ENCODE results near the gene SETD4. TPM values are rescaled to one million over a fixed set of nuclear protein-coding genes. Genes with fewer than 3 reads are reported as not detected.

SETD4 gene
- total and polyA plus RNA-seq, 2 of the 13 experiments (the other 11 are each of a cell fraction or from before 2014, with no cell fraction given) = 7.1 to 14.4 TPM

- TF ChIP-seq ZNF770 (CRISPR knock-in tag; IDR thresholded peaks at IDR 0.05) (no peak), PBX2 (CRISPR knock-in tag; IDR thresholded peaks at IDR 0.05) (no peak), PRPF4 (IDR thresholded peaks at IDR 0.05; ENCODE audit: low read depth, low read length, poor library complexity, severe bottlenecking) (no peak), POLR2AphosphoS2 (IDR thresholded peaks at IDR 0.05; ENCODE audit: low read depth, low read length) (no peak), SMAD3 (CRISPR knock-in tag; IDR thresholded peaks at IDR 0.05) (no peak), CCAR2 (optimal IDR thresholded peaks at IDR 0.05; ENCODE audit: low read depth, low read length) (no peak), CEBPZ (IDR thresholded peaks at IDR 0.05; ENCODE audit: low read length) (no peak), ZNF607 (CRISPR knock-in tag; IDR thresholded peaks at IDR 0.05; ENCODE audit: borderline replicate concordance) (no peak), SOX13 (IDR thresholded peaks at IDR 0.05) (no peak), SOX13 (CRISPR knock-in tag; conservative IDR thresholded peaks at IDR 0.05 in 1 of 2, IDR thresholded peaks at IDR 0.05 in 1 of 2) (no peak), PRDM10 (CRISPR knock-in tag; IDR thresholded peaks at IDR 0.05; ENCODE audit: low read depth) (no peak), ZFP37 (CRISPR knock-in tag; IDR thresholded peaks at IDR 0.05; ENCODE audit: borderline replicate concordance) (no peak), TOPORS (CRISPR knock-in tag; IDR thresholded peaks at IDR 0.05) (0 out of 2 replicates have a peak, but pooled peaks have one; percentile 41), TRAFD1 (CRISPR knock-in tag; IDR thresholded peaks at IDR 0.05; ENCODE audit: borderline replicate concordance) (no peak), ZKSCAN5 (CRISPR knock-in tag; IDR thresholded peaks at IDR 0.05) (no peak)
These were observed 9.6 kb upstream of the SETD4 start, which contains the start of gene CBR1 (continued) for GRCh38 chr21:36069713-36070583.

All from HepG2 (cell line).